HFF-Myc (cell line): ENCODE measurements around the gene PPM1B.

Source experiments
- DNase-seq: peaks from one replicate; pipeline ENCODE4 v3.0.0-alpha.2; 2011; ENCODE audit warnings: low read depth; ENCODE audit errors: extremely low read depth
- H3K4me3 ChIP-seq: replicated peaks from 2 replicates; pipeline ENCODE4 v1.5.1; 2011; ENCODE audit warnings: low read depth, mild to moderate bottlenecking, control low read depth, low read length
- CTCF ChIP-seq: IDR thresholded peaks from 2 replicates; pipeline ENCODE4 v1.5.1; 2012; ENCODE audit warnings: mild to moderate bottlenecking, low read depth, low read length, control low read depth; ENCODE audit errors: missing control alignments

PPM1B gene

GRCh38 chr2:44273076-44273475 is 104.4 kb downstream of the PPM1B start:
- no peak for DNase-seq
- H3K4me3 ChIP-seq: no peak overlapping the region
- TF ChIP-seq CTCF: no peak

- no peak overlapping the region for H3K4me3 ChIP-seq
- no peak for TF ChIP-seq CTCF
- DNase-seq: no peak
Observed at GRCh38 chr2:44273596-44273995, 104.9 kb downstream of the PPM1B start.

- DNase-seq: no peak
- TF ChIP-seq CTCF: no peak
- no peak overlapping the region for H3K4me3 ChIP-seq
Observed at GRCh38 chr2:44275927-44276303, 107.2 kb downstream of the PPM1B start.

GRCh38 chr2:44277541-44277940 is 108.9 kb downstream of the PPM1B start:
- no peak for TF ChIP-seq CTCF
- no peak for DNase-seq
- no peak overlapping the region for H3K4me3 ChIP-seq

GRCh38 chr2:44280869-44281268 is 112.2 kb downstream of the PPM1B start:
- no peak for TF ChIP-seq CTCF
- no peak overlapping the region for H3K4me3 ChIP-seq
- no peak for DNase-seq
